HepG2 (cell line): ENCODE results near the gene RAI14. TPM values are rescaled to one million over a fixed set of nuclear protein-coding genes. Genes with fewer than 3 reads are reported as not detected.

Experiments
- ARHGAP35 ChIP-seq: sonication (generic); formaldehyde crosslinking; IDR thresholded peaks from 2 replicates; pipeline ENCODE4 v1.9.0; 2022; ENCODE audit warnings: mild to moderate bottlenecking, inconsistent platforms, moderate library complexity, missing genetic modification reagents, borderline replicate concordance
- HIVEP1 ChIP-seq: sonication (generic); formaldehyde crosslinking; IDR thresholded peaks from 2 replicates; pipeline ENCODE4 v1.4.0; 2020; ENCODE audit warnings: mild to moderate bottlenecking, missing genetic modification reagents
- KLF16 ChIP-seq, 2 experiments: sonication (generic) in 1 of 2; formaldehyde crosslinking in 1 of 2; IDR thresholded peaks; 2 replicates each; pipeline versions ENCODE4 v1.6.1 to v1.8.0; 2016 to 2023; ENCODE audit warnings: missing genetic modification reagents in 2 of 2, missing compliant biosample characterization in 1 of 2
- REST ChIP-seq, 2 experiments: IDR thresholded peaks; 2 replicates each; pipeline ENCODE4 v1.6.1; 2011 to 2012; ENCODE audit warnings: low read length in 2 of 2, borderline replicate concordance in 1 of 2, low read depth in 1 of 2, mild to moderate bottlenecking in 1 of 2, moderate library complexity in 1 of 2
- ZBTB10 ChIP-seq: sonication (generic); formaldehyde crosslinking; IDR thresholded peaks from 2 replicates; pipeline ENCODE4 v1.4.0; 2020; ENCODE audit warnings: missing genetic modification reagents, borderline replicate concordance
- ZNF121 ChIP-seq: sonication (generic); formaldehyde crosslinking; IDR thresholded peaks from 2 replicates; pipeline ENCODE4 v1.5.0; 2020; ENCODE audit warnings: mild to moderate bottlenecking, missing genetic modification reagents
- ZNF687 ChIP-seq: sonication (generic); formaldehyde crosslinking; IDR thresholded peaks from 2 replicates; pipeline ENCODE4 v1.5.1; 2020; ENCODE audit warnings: mild to moderate bottlenecking, missing genetic modification reagents, moderate library complexity
- polyA plus RNA-seq, 8 experiments: library from polyadenylated mRNA; depleted of rRNA in 3 of 8; stranded (reverse) in 7 of 8; unstranded in 1 of 8; fragments of >200 nt; fragmentation: Illumina TruSeq in 4 of 8; extraction: Trizol in 4 of 8; gene quantifications; 2 replicates each; pipeline versions ENCODE4 v1.2.1 to v1.2.3, GENCODE V29; 2011 to 2016; ENCODE audit warnings: low read depth in 4 of 8, missing spikeins in 1 of 8, mixed read lengths in 1 of 8; ENCODE audit not compliant: insufficient read depth in 1 of 8
- total RNA-seq, 5 experiments: library from RNA; depleted of rRNA; stranded (reverse); fragments of >200 nt; fragmentation: Illumina TruSeq; extraction: Trizol; gene quantifications; 2 replicates each; pipeline ENCODE4 v1.2.3, GENCODE V29; 2016; ENCODE audit warnings: low read depth in 1 of 5
- TF ChIP-seq, protein P1 (sequence below): sonication (generic); formaldehyde crosslinking; IDR thresholded peaks from 2 replicates; pipeline ENCODE4 v1.4.0; 2020; ENCODE audit warnings: mild to moderate bottlenecking, missing genetic modification reagents, borderline replicate concordance
- TF ChIP-seq, protein P2 (sequence below): sonication (generic); formaldehyde crosslinking; IDR thresholded peaks from 2 replicates; pipeline ENCODE4 v1.4.0; 2020; ENCODE audit warnings: missing genetic modification reagents

RAI14 gene
- total and polyA plus RNA-seq, 2 of the 13 experiments (the other 11 are each of a cell fraction or from before 2014, with no cell fraction given) = 12.6 to 18.2 TPM

DNA sequence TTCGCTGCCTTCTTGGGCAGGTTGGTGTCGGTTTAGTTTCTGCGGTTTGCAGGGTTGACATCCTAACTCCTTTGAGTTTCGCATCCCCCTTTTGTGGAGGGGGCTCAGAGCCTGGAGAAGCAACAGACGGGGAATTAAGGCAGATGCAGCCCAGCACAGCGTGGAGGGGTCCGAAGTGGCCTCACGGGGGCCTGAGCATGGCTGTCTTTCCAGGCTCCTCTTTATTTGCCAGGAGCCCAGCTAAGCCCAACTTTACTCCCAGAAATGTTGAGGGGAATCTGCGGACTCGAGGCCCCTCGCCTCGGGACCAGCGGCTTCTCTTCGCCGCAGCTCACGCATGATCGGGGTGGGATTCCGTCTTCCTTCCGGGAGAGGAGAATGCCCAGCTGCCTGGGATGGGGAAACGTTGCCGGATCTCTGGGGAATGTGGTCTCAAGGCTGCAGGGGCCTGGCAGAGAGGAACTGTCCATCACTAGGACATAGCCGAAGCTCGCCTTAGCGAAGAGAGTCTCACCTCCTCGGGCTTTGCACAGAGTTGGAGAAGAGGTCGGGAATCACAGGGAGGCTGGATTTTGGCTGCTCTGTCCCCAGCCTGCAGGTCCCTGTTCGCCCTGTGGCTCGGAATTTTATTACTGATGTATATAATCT lies 1.3 kb downstream of the RAI14 start (continued):
- TF ChIP-seq ZBTB10 (no peak), KLF16 (CRISPR knock-in tag; IDR thresholded peaks at IDR 0.05) (0 out of 4 replicates have a peak, but pooled peaks of 1 of the 2 experiments have one; percentile 18), ARHGAP35 (CRISPR knock-in tag) (no peak), ZNF121 (CRISPR knock-in tag) (no peak), ZNF687 (peak; percentile 54), REST (IDR thresholded peaks at IDR 0.05; ENCODE audit: borderline replicate concordance in 1 of 2, low read depth in 1 of 2, low read length in 2 of 2) (peak in 1 of 2 experiments; percentile 52; a peak in 3 of 4 replicates), HIVEP1 (CRISPR knock-in tag) (0 out of 2 replicates have a peak, but pooled peaks have one; percentile 17)
- TF ChIP-seq, protein P1, sequence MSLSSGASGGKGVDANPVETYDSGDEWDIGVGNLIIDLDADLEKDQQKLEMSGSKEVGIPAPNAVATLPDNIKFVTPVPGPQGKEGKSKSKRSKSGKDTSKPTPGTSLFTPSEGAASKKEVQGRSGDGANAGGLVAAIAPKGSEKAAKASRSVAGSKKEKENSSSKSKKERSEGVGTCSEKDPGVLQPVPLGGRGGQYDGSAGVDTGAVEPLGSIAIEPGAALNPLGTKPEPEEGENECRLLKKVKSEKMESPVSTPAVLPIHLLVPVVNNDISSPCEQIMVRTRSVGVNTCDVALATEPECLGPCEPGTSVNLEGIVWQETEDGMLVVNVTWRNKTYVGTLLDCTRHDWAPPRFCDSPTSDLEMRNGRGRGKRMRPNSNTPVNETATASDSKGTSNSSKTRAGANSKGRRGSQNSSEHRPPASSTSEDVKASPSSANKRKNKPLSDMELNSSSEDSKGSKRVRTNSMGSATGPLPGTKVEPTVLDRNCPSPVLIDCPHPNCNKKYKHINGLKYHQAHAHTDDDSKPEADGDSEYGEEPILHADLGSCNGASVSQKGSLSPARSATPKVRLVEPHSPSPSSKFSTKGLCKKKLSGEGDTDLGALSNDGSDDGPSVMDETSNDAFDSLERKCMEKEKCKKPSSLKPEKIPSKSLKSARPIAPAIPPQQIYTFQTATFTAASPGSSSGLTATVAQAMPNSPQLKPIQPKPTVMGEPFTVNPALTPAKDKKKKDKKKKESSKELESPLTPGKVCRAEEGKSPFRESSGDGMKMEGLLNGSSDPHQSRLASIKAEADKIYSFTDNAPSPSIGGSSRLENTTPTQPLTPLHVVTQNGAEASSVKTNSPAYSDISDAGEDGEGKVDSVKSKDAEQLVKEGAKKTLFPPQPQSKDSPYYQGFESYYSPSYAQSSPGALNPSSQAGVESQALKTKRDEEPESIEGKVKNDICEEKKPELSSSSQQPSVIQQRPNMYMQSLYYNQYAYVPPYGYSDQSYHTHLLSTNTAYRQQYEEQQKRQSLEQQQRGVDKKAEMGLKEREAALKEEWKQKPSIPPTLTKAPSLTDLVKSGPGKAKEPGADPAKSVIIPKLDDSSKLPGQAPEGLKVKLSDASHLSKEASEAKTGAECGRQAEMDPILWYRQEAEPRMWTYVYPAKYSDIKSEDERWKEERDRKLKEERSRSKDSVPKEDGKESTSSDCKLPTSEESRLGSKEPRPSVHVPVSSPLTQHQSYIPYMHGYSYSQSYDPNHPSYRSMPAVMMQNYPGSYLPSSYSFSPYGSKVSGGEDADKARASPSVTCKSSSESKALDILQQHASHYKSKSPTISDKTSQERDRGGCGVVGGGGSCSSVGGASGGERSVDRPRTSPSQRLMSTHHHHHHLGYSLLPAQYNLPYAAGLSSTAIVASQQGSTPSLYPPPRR (CRISPR knock-in tag) = no peak
- TF ChIP-seq, protein P2, sequence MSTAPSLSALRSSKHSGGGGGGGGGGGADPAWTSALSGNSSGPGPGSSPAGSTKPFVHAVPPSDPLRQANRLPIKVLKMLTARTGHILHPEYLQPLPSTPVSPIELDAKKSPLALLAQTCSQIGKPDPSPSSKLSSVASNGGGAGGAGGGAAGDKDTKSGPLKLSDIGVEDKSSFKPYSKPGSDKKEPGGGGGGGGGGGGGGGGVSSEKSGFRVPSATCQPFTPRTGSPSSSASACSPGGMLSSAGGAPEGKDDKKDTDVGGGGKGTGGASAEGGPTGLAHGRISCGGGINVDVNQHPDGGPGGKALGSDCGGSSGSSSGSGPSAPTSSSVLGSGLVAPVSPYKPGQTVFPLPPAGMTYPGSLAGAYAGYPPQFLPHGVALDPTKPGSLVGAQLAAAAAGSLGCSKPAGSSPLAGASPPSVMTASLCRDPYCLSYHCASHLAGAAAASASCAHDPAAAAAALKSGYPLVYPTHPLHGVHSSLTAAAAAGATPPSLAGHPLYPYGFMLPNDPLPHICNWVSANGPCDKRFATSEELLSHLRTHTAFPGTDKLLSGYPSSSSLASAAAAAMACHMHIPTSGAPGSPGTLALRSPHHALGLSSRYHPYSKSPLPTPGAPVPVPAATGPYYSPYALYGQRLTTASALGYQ (CRISPR knock-in tag) = no peak
